SIG-M5 treated with dmso at 0.1 percent for 504 hours (cell line): ENCODE data around the gene EFS.
A peak's percentile ranks its signal among the peaks of the same experiment; 100 is the strongest.

Experiments
- DNase-seq: peaks from one replicate; lab custom pipeline; 2025; ENCODE audit not compliant: unreplicated experiment; lab: John Stamatoyannopoulos, UW

The EFS gene

DNA sequence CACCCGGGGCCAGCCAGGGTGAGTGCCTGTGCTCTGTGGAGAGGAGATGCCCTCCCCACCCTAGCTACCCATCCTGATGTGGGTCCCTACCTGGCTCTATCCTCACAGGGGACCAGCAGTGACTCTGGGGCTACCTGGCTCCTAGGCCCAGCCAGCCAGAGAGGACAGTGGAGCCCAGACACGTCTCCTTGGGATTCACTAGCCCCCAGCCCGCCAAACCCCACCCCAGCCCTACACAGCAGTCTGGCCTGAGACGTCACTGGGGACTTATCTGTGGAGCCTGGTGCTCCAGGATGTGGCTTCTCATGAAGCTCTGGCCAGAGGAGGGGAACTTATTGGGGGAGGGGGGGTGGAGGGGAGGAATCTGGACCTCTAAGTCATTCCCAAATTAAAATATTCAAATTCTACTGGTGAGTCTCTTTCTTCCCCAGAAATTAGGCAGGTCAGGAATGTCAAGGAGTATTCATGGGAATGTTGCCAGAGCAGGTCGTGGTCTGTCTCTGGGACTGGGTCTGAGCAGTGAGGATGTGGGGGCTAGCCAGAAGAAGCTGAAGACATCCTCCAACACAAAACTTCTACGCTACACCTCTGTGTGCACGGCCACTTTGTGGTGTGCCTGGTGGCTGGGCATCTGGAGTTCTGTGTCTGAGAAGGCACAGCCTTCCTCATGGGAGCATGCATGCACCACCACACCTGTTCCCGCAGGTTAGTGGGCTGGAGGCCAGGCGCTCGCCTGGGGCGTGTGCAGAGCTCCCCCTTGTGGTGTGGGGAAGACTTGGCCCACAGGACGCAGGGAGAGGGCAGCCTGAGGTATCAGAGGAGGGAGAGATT is 14.6 kb upstream of the EFS start:
- peak; percentile 28 for DNase-seq

DNA sequence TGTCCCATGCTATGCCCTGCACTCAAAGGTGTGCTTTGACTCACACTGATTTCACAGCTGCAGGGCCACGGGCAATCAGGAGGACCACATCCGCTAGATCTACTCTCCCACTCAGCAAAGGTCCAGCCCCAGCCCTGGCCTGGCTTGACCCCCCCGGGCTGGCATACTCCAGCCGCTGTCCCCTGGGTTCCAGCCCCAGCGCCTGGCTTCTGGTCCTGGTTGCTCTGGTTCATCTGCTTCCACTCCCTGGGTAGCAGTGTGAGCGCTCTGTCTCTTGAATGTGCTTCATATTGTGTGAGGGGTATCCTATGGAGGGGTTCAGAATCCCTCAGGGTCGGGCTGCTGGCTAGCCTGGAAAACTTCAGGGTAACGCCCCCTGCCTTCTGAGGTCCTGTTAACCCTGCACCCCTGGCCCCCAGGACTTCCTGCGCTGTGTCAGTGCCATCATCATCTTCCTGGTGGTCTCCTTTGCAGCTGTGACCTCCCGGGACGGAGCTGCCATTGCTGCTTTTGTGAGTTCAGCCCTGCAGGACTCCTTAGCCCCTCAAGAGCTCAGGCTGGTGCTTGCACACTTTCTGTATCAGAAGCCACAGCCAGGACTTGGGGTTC is 13.7 kb upstream of the EFS start:
- DNase-seq: no peak

DNA sequence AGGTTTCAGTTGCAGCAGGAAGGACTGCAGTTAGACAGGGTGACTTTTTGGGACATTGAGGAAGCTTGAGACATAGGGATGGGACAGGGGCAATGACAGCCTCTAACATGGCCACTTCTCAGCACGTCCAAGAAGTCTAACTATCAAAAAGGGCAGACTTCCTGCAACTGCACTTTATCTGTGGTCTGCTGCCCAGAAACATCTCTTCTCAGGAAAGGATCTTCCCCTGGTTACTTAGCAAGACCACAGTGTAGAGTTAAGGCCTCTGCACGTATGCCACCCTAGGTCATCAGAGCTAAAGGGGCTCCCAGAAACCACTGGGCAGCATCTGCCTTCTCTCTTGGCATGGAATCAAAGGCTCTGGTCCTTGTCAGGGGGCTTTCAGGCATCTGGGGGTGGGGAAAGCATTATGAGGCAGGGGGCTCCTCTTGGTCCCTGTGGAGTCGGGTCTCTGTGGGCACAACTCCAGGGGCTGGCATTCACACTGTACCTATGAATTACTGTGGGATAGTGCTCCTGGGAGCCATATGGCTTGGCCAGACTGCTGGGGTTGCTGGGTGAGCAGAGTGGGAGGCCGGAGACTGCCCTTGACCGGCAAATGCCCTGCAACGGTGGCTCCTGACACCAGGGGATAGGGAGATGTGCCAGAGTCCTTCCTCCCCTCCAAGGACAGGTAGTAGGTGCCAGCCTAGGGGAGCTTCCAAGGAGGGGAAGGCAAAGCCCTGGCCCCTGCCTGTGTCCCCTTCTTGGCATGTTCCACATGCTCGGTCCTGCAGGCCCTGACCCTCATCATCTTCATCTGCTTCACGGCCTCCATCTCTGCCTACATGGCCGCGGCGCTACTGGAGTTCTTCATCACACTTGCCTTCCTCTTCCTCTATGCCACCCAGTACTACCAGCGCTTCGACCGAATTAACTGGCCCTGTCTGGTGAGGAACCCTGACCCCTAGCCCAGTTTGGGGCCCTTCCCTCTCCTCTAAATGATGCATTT is 12.9 kb upstream of the EFS start:
- DNase-seq: no peak

DNA sequence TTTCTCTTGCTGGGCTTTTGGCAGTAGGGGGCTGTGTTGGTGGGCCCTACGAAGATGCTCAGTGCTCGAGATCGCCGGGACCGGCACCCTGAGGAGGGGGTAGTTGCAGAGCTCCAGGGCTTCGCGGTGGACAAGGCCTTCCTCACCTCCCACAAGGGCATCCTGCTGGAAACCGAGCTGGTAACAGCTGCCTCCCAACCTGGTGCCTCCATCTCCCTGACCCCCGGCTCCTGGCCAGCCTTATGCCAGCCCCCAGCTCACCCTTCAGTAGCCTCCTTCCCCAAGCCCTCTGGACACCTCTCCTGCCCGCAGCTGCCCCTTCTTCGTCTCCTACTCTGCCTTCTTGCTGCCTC is 12.2 kb upstream of the EFS start:
- DNase-seq: no peak

DNA sequence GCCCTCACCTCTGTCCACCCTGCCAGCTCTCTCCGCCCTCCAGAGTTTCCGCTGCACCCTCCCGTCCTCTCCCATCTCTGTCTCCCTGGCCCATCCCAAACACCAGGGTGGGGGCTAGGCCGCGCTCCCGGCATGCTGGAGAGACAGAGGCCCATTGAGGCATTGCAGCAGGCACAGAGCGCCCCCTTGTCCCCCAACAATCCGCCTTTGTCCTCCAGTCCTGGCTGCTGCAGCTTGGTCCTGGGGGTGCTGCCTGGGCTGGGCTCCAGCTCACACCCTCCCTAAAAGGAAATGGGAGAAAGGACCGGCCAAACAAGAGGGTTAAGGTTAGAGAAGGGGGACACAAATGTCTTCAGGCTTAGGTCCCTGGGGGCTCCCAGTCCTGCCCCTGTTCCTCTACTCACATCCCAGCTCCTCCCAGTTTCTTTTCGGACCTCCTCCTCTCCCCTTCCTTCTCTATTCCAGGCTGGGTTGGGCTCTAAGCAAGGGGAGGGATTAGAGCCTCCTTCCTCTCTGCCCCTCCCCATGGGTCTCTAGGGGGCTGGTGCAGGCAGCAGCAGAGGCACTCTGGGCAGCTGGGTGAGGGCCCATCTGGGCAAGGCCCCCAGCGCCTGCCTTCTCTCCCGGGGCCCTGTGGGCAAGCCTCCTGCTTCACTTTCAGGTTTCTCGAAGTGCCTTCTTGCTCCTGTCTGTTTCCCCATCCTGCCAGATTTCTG is 11.7 kb upstream of the EFS start, which contains the start of gene CMTM5:
Gene CMTM5, plus strand, starts transcription at position 565 of the 716 bp plus-strand sequence. CDS start 206 bp downstream, outside the sequence.
- no peak for DNase-seq

DNA sequence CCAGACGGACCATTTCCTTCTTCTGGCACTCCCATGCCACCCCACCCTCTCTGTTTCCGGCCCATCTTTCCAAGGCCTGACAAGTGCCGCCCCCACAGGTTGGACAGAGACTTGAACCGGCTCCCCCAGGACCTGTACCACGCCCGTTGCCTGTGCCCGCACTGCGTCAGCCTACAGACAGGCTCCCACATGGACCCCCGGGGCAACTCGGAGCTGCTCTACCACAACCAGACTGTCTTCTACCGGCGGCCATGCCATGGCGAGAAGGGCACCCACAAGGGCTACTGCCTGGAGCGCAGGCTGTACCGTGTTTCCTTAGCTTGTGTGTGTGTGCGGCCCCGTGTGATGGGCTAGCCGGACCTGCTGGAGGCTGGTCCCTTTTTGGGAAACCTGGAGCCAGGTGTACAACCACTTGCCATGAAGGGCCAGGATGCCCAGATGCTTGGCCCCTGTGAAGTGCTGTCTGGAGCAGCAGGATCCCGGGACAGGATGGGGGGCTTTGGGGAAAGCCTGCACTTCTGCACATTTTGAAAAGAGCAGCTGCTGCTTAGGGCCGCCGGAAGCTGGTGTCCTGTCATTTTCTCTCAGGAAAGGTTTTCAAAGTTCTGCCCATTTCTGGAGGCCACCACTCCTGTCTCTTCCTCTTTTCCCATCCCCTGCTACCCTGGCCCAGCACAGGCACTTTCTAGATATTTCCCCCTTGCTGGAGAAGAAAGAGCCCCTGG is 10.7 kb upstream of the EFS start:
- DNase-seq: no peak

DNA sequence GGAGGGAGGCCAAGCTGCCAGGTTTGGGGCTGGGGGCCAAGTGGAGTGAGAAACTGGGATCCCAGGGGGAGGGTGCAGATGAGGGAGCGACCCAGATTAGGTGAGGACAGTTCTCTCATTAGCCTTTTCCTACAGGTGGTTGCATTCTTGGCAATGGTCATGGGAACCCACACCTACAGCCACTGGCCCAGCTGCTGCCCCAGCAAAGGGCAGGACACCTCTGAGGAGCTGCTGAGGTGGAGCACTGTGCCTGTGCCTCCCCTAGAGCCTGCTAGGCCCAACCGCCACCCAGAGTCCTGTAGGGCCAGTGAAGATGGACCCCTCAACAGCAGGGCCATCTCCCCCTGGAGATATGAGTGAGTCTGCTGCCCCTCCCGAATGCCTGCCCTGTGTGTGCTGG is 8.1 kb upstream of the EFS start:
- no peak for DNase-seq

DNA sequence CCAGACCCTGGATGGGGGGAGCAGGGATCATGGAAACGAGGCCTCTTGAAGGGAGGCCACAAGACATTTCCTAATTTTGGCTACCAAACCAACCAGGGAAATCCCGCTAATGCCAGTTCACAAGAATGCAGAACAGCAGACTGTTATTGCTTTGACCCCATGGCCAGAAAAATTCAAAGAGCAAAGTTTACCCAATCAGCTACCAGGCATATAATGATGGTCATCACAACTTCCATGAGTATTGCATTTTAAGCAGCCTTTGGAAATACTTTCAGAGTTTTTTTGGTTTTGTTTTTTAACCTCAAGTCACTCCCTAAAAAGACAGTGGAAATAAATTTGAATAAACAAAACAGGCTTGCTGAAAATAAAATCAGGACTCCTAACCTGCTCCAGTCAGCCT is 7.5 kb upstream of the EFS start, which contains the start of gene IL25:
Gene IL25, plus strand, starts transcription at position 301 of the 400 bp plus-strand sequence.
- no peak for DNase-seq

DNA sequence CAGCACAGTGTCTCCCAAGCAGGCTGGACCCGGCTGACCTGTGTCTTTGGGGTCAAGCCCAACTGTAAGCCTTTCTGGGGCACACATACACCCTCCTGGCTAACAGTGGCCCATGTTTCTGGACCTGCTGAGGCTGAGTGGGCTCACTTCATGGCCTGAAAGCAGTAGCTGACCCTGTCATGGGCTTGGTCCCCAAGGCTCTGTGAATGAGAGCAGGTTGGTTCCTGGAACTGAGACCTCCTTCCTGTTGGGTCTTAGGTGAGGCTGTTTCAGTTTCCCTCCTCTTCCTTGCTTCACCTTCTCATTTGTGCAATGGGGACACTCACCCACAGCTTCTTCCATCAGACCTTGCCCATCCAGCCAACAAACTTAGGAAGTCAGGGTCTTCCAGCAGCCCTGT is 6.9 kb upstream of the EFS start:
- DNase-seq: no peak

DNA sequence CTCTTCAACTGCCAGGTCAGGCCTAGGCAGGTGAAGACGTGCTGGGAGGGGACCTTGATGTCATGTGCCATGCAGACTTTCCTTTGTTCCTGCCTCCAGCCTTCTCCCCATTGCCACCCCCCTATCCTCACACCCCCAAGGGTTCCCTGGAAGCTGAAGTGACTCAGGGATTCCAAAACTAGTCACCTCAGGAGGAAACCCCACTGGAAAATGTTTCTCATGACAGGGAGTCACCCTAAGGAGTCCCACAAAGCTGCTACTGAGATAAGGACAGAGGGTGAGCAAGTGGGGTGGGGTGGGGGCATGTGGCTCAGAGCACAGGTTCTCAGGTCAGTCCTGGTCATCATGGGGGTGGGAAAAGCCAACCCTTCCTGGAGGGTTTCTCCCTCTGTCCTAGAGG is 5.2 kb upstream of the EFS start:
- no peak for DNase-seq

DNA sequence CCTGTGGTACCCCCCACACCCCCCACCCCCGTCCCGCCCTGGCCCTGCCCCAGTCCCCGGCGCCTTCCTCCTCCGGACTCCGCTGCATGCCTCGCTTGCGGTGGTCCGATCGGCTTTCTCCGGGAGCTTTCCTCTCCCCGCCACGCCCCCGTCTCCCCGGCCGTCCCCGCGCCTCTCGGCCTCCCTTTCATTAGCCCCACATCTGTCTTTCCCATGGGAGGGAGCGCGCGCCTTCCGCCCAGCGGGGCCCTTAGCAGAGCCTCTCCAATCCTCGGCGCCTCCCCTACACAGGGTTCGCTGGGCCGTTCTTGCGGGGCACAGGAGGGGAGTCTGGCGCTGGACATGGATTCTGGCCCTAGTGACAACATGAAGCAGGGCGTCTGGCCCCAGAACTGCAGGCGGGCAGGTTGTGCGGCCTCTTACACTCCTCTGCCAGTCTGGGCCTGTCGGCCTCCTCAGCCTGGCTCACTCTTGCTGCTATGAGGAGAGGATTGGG is 1.5 kb upstream of the EFS start:
- DNase-seq: no peak

DNA sequence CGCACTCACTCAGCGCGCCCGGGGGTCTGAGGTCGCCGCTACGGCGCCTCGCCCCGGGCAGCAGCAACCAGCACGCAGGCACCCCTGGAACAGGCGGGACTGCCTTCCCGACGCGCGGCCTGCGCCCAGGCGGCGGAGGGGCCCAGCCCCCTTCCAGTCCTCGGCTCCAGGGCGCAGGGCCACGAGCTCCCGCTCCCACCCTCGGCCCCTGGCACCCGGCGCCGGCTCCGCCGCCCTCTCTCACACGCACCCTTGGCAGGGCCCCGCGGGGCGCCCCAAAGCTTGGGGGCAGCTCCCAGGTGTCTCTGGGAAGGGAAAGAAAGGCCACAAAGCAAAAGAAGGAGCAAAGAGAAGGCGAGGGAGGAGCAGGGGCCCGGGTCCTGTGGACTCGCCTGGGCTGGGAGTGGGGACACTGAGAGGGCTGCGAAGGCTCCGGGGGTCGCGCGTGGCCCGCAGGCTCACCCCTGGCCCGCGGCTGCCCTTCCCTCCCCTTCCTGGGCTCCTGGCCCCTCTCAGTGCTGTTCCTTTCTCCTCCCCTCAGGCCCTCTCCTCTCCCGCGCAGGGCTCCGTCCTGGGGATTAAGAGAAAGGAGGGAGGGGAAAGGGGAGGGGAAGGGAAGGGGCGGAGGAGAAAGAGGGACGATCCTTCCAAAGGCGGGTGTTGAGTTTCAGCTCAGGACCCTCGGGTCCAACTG is 907 bp upstream of the EFS start:
- DNase-seq: no peak

DNA sequence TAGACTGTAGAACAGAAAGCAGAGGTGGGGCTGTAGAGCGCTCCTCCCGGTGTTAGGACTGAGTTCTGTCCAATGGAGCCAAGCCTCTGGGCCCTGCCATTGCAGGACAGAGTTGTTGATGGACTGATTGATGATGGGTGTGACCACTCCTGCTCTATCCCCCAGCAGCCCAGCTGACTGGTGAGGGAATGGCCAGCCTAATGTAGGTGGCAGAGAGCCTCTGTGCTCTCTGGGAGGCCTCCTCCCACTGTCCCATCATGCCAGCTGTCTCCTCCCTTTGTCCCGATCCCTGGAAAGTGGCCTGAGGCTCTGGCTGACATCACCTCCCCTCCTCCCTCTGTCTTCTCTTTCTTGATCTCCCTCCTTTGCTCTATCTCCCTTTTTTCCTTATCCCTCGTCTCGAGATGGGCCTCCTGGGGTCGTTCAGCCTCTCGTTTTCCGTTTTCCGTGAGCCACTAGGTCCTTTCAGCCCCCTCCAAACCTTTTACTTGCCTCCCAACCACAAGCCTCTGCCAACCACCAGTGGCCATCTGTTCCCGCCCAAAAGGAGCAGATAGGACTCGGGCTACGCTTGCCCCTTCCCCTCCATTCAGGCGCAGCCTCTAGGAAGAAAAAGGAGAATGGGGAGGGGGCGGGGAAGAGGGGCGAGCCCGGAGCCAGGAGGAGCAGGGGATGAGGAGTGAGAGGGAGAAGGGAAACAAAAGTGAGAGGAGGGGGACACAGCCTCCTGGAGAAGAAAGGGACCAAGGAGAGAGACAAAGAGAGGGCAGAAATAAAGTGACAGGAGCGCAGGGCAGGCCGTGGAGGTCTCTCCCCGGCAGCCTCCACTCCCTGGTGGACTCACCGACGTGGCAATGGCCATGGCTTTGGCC is 572 bp downstream of the EFS start:
- no peak for DNase-seq

DNA sequence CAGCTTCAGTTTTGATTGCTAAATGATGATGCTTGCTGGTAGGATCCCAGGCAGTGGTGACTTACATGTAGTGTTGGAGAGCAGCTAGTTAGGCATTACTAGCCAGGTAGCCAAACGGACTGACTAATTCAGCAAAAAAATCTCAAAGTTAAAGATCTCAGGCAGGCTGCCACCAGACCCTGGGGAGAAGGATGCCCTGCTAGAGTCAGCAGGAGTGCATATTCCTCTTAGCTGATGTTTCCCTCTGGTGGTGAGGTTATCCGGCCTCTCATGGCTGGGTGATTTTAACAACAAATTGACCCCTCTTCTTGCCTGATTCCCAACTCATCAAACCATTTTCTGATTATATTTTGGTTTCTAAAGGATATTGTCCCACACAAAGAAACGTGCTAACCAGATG is 2.8 kb downstream of the EFS start:
- no peak for DNase-seq

DNA sequence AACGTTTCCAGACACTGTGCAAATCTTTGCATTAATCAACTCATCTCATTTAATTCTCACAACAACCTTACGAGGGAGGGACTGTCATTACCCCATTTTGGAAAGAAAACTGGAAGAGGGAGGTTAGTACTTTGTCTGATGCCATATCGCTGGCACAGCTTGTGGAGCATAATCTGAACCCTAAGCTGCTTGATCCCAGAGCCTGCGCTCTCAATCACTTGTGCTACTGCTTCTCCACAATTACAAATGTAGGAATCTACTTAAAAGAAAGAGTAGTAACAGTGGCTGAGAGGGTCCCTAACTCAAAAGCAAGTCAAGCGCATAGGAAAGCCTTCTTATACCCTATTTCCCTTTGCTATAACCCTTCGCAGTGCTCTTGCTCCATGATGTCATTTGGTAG is 3.2 kb downstream of the EFS start:
- DNase-seq: no peak

DNA sequence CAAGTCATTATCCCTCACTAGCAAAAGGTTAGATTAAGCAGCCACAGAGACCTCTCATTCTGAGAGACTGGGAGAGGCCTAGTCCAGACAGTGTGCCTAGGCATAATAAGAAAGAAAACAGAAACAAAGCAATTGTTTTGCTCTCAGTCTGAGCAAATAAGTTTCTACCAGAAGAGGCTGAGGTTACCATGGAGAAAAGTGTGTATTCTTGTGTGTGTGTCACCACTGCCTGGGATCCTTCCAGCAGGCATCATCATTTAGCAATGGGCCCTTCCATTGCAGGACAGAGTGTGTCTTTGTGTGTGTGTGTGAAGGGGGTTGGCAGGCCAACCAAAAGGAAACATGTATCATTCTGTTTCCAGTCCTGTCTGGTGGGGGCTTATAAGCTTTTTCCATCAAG is 3.7 kb downstream of the EFS start:
- DNase-seq: no peak

DNA sequence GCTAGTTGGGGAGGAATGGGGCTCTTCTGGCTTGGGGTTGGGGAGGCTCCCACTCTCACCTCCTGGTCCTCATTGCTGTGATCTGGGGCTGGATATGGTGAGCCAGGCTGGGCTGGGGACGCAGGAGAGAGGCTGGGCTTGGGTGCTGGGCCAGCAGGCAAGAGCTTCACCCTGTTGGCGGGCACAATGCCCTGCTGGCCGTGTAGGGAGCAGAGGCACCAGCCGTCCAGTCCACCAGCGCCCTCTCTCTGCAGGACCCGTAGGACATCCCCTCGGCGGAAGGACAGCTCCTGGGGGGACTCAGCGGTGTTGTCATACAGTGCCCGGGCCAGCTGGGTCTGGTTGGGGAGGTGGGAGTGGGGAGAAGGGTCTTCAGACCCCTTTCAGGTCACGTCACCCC is 4.5 kb downstream of the EFS start:
- DNase-seq: no peak

DNA sequence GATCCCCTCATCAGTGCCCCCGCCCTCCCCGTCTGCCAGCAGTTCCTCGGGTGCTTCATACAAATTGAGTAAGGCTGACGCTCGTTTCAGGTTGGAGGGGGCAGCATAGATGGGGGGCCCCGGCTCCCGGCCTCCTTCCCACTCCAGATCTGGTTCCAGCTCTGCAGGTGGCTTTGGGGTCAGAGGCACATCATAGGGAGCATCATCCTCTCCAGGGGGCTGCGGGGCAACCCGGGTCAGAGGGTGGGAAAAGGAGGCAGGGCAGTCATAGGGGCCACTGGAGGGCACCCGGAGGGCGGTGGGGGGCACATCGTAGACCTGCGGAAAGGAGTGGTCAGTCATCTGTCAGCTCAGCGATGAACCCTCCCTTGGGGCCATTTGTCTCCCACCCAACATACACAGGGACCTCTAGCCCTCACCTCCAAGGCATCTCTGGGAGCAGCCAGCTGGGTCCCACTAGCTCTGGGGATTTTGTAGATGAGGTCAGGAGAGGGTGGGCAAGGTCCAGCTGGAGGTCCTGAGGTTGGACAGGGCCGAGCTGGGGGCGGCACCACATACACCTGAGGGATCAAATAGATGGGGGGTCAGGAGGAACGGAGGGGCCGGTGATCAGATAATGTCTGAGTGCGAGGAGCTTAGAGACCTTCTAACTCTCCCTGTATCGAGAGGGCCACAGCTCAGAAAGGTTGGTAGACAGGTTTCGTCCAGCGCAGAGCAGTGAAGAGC is 5.1 kb downstream of the EFS start:
- DNase-seq: no peak
